HUES6 (cell line): ENCODE results near the gene CARS2.

Source experiments
- H3K27ac ChIP-seq: 2 replicates; pipeline ENCODE4 v1.7.0; 2013; ENCODE audit warnings: low read depth, mild to moderate bottlenecking, low read length, inconsistent platforms
- H3K27me3 ChIP-seq: 2 replicates; pipeline ENCODE4 v1.6.1; 2013; ENCODE audit warnings: low read length; ENCODE audit not compliant: control insufficient read depth, insufficient read depth
- H3K36me3 ChIP-seq: 2 replicates; pipeline ENCODE4 v1.6.1; 2013; ENCODE audit warnings: low read length; ENCODE audit not compliant: control insufficient read depth, insufficient read depth
- H3K4me1 ChIP-seq: 2 replicates; pipeline ENCODE4 v1.6.1; 2013; ENCODE audit warnings: low read length; ENCODE audit not compliant: control insufficient read depth, insufficient read depth
- H3K4me3 ChIP-seq: 2 replicates; pipeline ENCODE4 v1.5.1; 2013; ENCODE audit warnings: low read depth, low read length
- H3K9ac ChIP-seq: one replicate; pipeline ENCODE4 v1.6.1; 2013; ENCODE audit warnings: mild to moderate bottlenecking, low read length
- H3K9me3 ChIP-seq: 2 replicates; pipeline ENCODE4 v1.6.1; 2013; ENCODE audit warnings: low read depth, low read length; ENCODE audit not compliant: control insufficient read depth, insufficient read depth

CARS2 gene

GRCh38 chr13:110642291-110642981 is 63.5 kb downstream of the CARS2 start:
- Histone ChIP-seq H3K27me3 (no peaks in the 10 kb centered on the region), H3K27ac (no peak overlapping the region), H3K4me3 (no peak overlapping the region), H3K36me3 (peaks cover 69% of the 10 kb centered on the region), H3K4me1 (peaks cover 10% of the 10 kb centered on the region; the same call in 1 of the 2 replicates), H3K9me3 (no peaks in the 10 kb centered on the region), H3K9ac (no peak overlapping the region)

- Histone ChIP-seq H3K27me3 (no peaks in the 10 kb centered on the region), H3K27ac (no peak overlapping the region), H3K4me1 (peaks cover 10% of the 10 kb centered on the region; the same call in 1 of the 2 replicates), H3K36me3 (peaks cover 80% of the 10 kb centered on the region), H3K4me3 (no peak overlapping the region), H3K9ac (no peak overlapping the region), H3K9me3 (no peaks in the 10 kb centered on the region)
Measured at GRCh38 chr13:110641055-110642015, 64.6 kb downstream of the CARS2 start.

GRCh38 chr13:110640591-110641029 is 65.3 kb downstream of the CARS2 start:
- Histone ChIP-seq H3K4me1 (peaks cover 10% of the 10 kb centered on the region; the same call in 1 of the 2 replicates), H3K9me3 (no peaks in the 10 kb centered on the region), H3K4me3 (no peak overlapping the region), H3K27ac (no peak overlapping the region), H3K27me3 (no peaks in the 10 kb centered on the region), H3K9ac (no peak overlapping the region), H3K36me3 (peaks cover 87% of the 10 kb centered on the region)

GRCh38 chr13:110639935-110640334 is 66.0 kb downstream of the CARS2 start:
- H3K4me1 ChIP-seq = peaks cover 4% of the 10 kb centered on the region; the same call in 1 of the 2 replicates
- no peaks in the 10 kb centered on the region for H3K27me3 ChIP-seq
- no peaks in the 10 kb centered on the region for H3K9me3 ChIP-seq
- no peak overlapping the region for H3K9ac ChIP-seq
- H3K27ac ChIP-seq = no peak overlapping the region
- peaks cover 94% of the 10 kb centered on the region for H3K36me3 ChIP-seq
- H3K4me3 ChIP-seq = no peak overlapping the region

- H3K27me3 ChIP-seq = no peaks in the 10 kb centered on the region
- H3K9ac ChIP-seq = no peak overlapping the region
- no peaks in the 10 kb centered on the region for H3K4me1 ChIP-seq
- no peaks in the 10 kb centered on the region for H3K9me3 ChIP-seq
- no peak overlapping the region for H3K4me3 ChIP-seq
- no peak overlapping the region for H3K27ac ChIP-seq
- H3K36me3 ChIP-seq = peaks cover 97% of the 10 kb centered on the region
Measured at GRCh38 chr13:110638814-110639806, 66.8 kb downstream of the CARS2 start.

- no peak overlapping the region for H3K9ac ChIP-seq
- no peaks in the 10 kb centered on the region for H3K4me1 ChIP-seq
- no peak overlapping the region for H3K4me3 ChIP-seq
- H3K36me3 ChIP-seq = peaks cover 90% of the 10 kb centered on the region
- H3K27me3 ChIP-seq = no peaks in the 10 kb centered on the region
- no peak overlapping the region for H3K27ac ChIP-seq
- H3K9me3 ChIP-seq = no peaks in the 10 kb centered on the region
Measured at GRCh38 chr13:110638257-110638656, 67.7 kb downstream of the CARS2 start.

- no peaks in the 10 kb centered on the region for H3K9me3 ChIP-seq
- H3K9ac ChIP-seq = no peak overlapping the region
- H3K27me3 ChIP-seq = no peaks in the 10 kb centered on the region
- peaks cover 86% of the 10 kb centered on the region for H3K36me3 ChIP-seq
- no peaks in the 10 kb centered on the region for H3K4me1 ChIP-seq
- no peak overlapping the region for H3K4me3 ChIP-seq
- H3K27ac ChIP-seq = no peak overlapping the region
Measured at GRCh38 chr13:110637747-110638146, 68.2 kb downstream of the CARS2 start.

GRCh38 chr13:110637275-110637674 is 68.6 kb downstream of the CARS2 start:
- Histone ChIP-seq H3K4me3 (no peak overlapping the region), H3K9me3 (no peaks in the 10 kb centered on the region), H3K36me3 (peaks cover 83% of the 10 kb centered on the region), H3K9ac (no peak overlapping the region), H3K27ac (no peak overlapping the region), H3K27me3 (no peaks in the 10 kb centered on the region), H3K4me1 (no peaks in the 10 kb centered on the region)

GRCh38 chr13:110636701-110637201 is 69.2 kb downstream of the CARS2 start:
- no peak overlapping the region for H3K9ac ChIP-seq
- H3K4me1 ChIP-seq = no peaks in the 10 kb centered on the region
- H3K9me3 ChIP-seq = no peaks in the 10 kb centered on the region
- H3K27ac ChIP-seq = no peak overlapping the region
- H3K4me3 ChIP-seq = no peak overlapping the region
- peaks cover 78% of the 10 kb centered on the region for H3K36me3 ChIP-seq
- no peaks in the 10 kb centered on the region for H3K27me3 ChIP-seq

GRCh38 chr13:110636053-110636475 is 69.9 kb downstream of the CARS2 start:
- no peaks in the 10 kb centered on the region for H3K9me3 ChIP-seq
- no peak overlapping the region for H3K27ac ChIP-seq
- peaks cover 78% of the 10 kb centered on the region for H3K36me3 ChIP-seq
- no peak overlapping the region for H3K4me3 ChIP-seq
- H3K27me3 ChIP-seq = no peaks in the 10 kb centered on the region
- no peaks in the 10 kb centered on the region for H3K4me1 ChIP-seq
- H3K9ac ChIP-seq = no peak overlapping the region
